ENCODE data around the gene RAI1. TPM values are rescaled to one million over a fixed set of nuclear protein-coding genes. Genes with fewer than 3 reads are reported as not detected.
"Not testable (repeated sequence)": the region's sequence is repeated elsewhere in the genome, so short reads cannot be mapped to it uniquely, and the experiment has no call there.

RAI1 gene
- total and polyA plus RNA-seq, 2 of the 13 experiments (the other 11 are each of a cell fraction or from before 2014, with no cell fraction given) = 3.4 to 5.2 TPM

DNA sequence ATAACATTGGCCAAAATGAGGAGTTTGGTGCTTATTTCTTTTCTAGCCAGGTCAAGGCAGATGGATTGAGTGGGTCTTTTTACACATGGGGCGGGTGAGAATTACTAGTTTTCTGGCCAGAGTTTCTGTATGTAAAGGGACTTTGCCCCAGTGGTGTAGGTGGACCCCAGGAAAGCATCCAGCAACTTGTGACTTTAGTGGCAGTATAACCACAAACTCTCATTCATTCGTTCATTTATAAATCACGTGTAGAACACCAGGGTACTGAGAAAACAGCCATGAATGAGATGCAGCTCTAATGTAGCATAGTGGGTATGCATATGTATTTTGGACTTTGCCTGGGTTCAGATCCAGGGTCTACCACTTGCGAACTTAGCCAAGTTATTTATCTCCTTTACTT, 8.1 kb downstream of the RAI1 start:
- WGBS (ENCODE audit: low lambda C conversion rate) = 85% methylated on average over 4 of the region's 4 CpGs
- ATAC-seq = no peak
- ChIA-PET CTCF (ENCODE audit: low intra/inter-chr PET ratio, low total read pairs) (no interaction called here), POLR2A (no interaction called here)
- TF ChIP-seq KLF11 (CRISPR knock-in tag; IDR thresholded peaks at IDR 0.05) = no peak
- TF ChIP-seq HNF4A (CRISPR knock-in tag; IDR thresholded peaks at IDR 0.05) = 0 out of 2 replicates have a peak, but pooled peaks have one; percentile 9
- no peak for DNase-seq (ENCODE audit: low spot score)
- no peak for FAIRE-seq
- Histone ChIP-seq H4K20me1 (ENCODE audit: insufficient read depth, low read length) (peaks cover 28% of the 10 kb centered on the region), H3K9ac (ENCODE audit: insufficient read depth, low read depth, low read length) (no peak overlapping the region), H3K4me2 (ENCODE audit: low read depth, low read length) (no peak overlapping the region), H3K4me1 (ENCODE audit: insufficient read depth, low read length) (peaks cover 86% of the 10 kb centered on the region), H3K27me3 (ENCODE audit: control insufficient read depth in 1 of 2, insufficient read depth in 2 of 2, low read length in 2 of 2) (no peaks in the 10 kb centered on the region; a peak in 1 of 5 replicates), H3K27ac (ENCODE audit: extremely low read length, insufficient read depth, low read length) (no peak overlapping the region), H3K4me3 (replicated peaks in 1 of 3; ENCODE audit: insufficient read depth in 1 of 3, low read depth in 2 of 3, low read length in 3 of 3) (no peak overlapping the region), H3K79me2 (ENCODE audit: insufficient read depth, low read length) (peaks cover 83% of the 10 kb centered on the region), H2AFZ (ENCODE audit: low read length) (no peak overlapping the region), H3K36me3 (replicated peaks in 1 of 2; ENCODE audit: control insufficient read depth in 1 of 2, insufficient read depth in 2 of 2, low read length in 2 of 2) (no peaks in the 10 kb centered on the region; a peak in 1 of 5 replicates), H3K9me3 (ENCODE audit: low read length) (no peaks in the 10 kb centered on the region)
- no TSS peak for BruUV-seq (replicated peaks)
- intact Hi-C loops (cut with micrococcal nuclease; ENCODE audit: unreplicated experiment) = no loop called here
- in situ Hi-C loops (cut with HindIII; ENCODE audit: extremely low pct_ligation_motif_present, low pct_unique_long_range_greater_than_20kb) = no loop called here

DNA sequence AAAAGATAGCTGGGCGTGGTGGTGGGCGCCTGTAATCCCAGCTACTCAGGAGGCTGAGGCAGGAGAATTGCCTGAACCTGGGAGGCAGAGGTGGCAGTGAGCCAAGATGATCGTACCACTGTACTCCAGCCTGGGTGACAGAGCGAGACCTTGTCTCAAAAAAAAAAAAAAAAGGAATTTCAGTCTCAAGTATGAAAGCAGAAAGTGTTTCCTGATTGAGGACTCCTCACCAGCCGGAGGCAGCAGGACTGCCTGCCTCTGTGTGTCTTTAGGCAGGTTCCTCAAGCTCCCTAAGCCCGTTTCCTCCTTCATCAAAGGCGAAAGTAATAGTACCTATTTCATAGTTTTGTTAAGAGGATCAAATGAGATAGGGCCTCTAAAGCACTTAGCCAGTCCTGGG, 9.0 kb downstream of the RAI1 start:
- WGBS (ENCODE audit: low lambda C conversion rate) = 89% methylated on average over 7 of the region's 7 CpGs
- Histone ChIP-seq H3K79me2 (ENCODE audit: insufficient read depth, low read length) (peaks cover 78% of the 10 kb centered on the region), H3K4me1 (ENCODE audit: insufficient read depth, low read length) (peaks cover 79% of the 10 kb centered on the region), H4K20me1 (ENCODE audit: insufficient read depth, low read length) (peaks cover 21% of the 10 kb centered on the region; the same call in 1 of the 2 replicates)
- ATAC-seq; H3K9me3 ChIP-seq (ENCODE audit: low read length); H3K9ac ChIP-seq (ENCODE audit: insufficient read depth, low read depth, low read length); intact Hi-C loops (cut with micrococcal nuclease; ENCODE audit: unreplicated experiment); FAIRE-seq; H3K4me2 ChIP-seq (ENCODE audit: low read depth, low read length); DNase-seq (ENCODE audit: low spot score); in situ Hi-C loops (cut with HindIII; ENCODE audit: extremely low pct_ligation_motif_present, low pct_unique_long_range_greater_than_20kb); H3K36me3 ChIP-seq (replicated peaks in 1 of 2; ENCODE audit: control insufficient read depth in 1 of 2, insufficient read depth in 2 of 2, low read length in 2 of 2); H3K27me3 ChIP-seq (ENCODE audit: control insufficient read depth in 1 of 2, insufficient read depth in 2 of 2, low read length in 2 of 2); H3K4me3 ChIP-seq (replicated peaks in 1 of 3; ENCODE audit: insufficient read depth in 1 of 3, low read depth in 2 of 3, low read length in 3 of 3); CTCF ChIA-PET (ENCODE audit: low intra/inter-chr PET ratio, low total read pairs); BruUV-seq (replicated peaks); H2AFZ ChIP-seq (ENCODE audit: low read length); POLR2A ChIA-PET; H3K27ac ChIP-seq (ENCODE audit: extremely low read length, insufficient read depth, low read length): not testable (repeated sequence)

All from HepG2 (cell line).